Prostate gland (tissue), 2 donors: ENCODE measurements around the gene KRTAP5-8.

Source experiments
- CTCF ChIP-seq, 4 experiments: fragments of 200-600 bp in 2 of 4; fragments of 450-650 bp in 2 of 4; sonication (generic) in 2 of 4; IDR thresholded peaks; 1 replicate in 3 of 4; 2 replicates in 1 of 4; pipeline ENCODE4 v1.5.1; 2016 to 2019; ENCODE audit warnings: antibody characterized with exemption in 4 of 4, mild to moderate bottlenecking in 2 of 4, moderate library complexity in 2 of 4
- POLR2AphosphoS5 ChIP-seq: sonication (generic); formaldehyde crosslinking; IDR thresholded peaks from one replicate; pipeline ENCODE4 v1.6.1; 2017; ENCODE audit warnings: antibody characterized with exemption

- TF ChIP-seq CTCF (IDR thresholded peaks at IDR 0.05) = no peak
- TF ChIP-seq POLR2AphosphoS5 = no peak
Measured at GRCh38 chr11:71568704-71569349, 31.0 kb downstream of the KRTAP5-8 start.
